Heart right ventricle (tissue), 16 donors: Measurements from ENCODE around the gene MSANTD3. TPM values are rescaled to one million over a fixed set of nuclear protein-coding genes. Genes with fewer than 3 reads are reported as not detected.
"Not testable (repeated sequence)": the region's sequence is repeated elsewhere in the genome, so short reads cannot be mapped to it uniquely, and the experiment has no call there.

Source experiments
- ATAC-seq, 8 donors: fragments of 200-7000 bp; cut with Tn5 transposase; one replicate each; pipeline ENCODE4 v1.9.1; 2020; ENCODE audit warnings: mild to moderate bottlenecking in 8 of 8, moderate library complexity in 8 of 8, moderate number of reproducible peaks in 1 of 8
- DNase-seq, 2 donors: peaks; one replicate each; pipeline ENCODE4 v3.0.0-alpha.2; 2020
- H3K27ac ChIP-seq, 10 donors: fragments of 200-600 bp; sonication (generic) in 2 of 10; one replicate each; pipeline versions ENCODE4 v1.5.0 to v1.8.0; 2020 to 2022; ENCODE audit warnings: mild to moderate bottlenecking in 3 of 10
- H3K27me3 ChIP-seq, 7 donors: fragments of 200-600 bp; one replicate each; pipeline ENCODE4 v1.8.0; 2021 to 2022; ENCODE audit warnings: mild to moderate bottlenecking in 2 of 7
- H3K36me3 ChIP-seq, 9 donors: fragments of 200-600 bp; sonication (generic) in 1 of 9; one replicate each; pipeline versions ENCODE4 v1.5.0 to v1.8.0; 2020 to 2022; ENCODE audit warnings: mild to moderate bottlenecking in 2 of 9
- H3K4me1 ChIP-seq, 9 donors: fragments of 200-600 bp; sonication (generic) in 1 of 9; one replicate each; pipeline versions ENCODE4 v1.5.0 to v1.8.0; 2020 to 2022; ENCODE audit warnings: mild to moderate bottlenecking in 4 of 9
- H3K4me3 ChIP-seq, 10 donors: fragments of 200-600 bp; sonication (generic) in 2 of 10; one replicate each; pipeline versions ENCODE4 v1.5.0 to v1.8.0; 2020 to 2022; ENCODE audit warnings: mild to moderate bottlenecking in 7 of 10, moderate library complexity in 2 of 10
- H3K9me3 ChIP-seq, 11 donors: fragments of 200-600 bp in 10 of 11; sonication (generic) in 2 of 11; one replicate each; pipeline versions ENCODE4 v1.5.0 to v1.8.0; 2013 to 2022; ENCODE audit warnings: mild to moderate bottlenecking in 2 of 11, control low read depth in 1 of 11, moderate library complexity in 1 of 11
- CTCF ChIP-seq, 9 donors: fragments of 200-600 bp; sonication (generic) in 2 of 9; IDR thresholded peaks; one replicate each; pipeline versions ENCODE4 v1.5.0 to v1.8.0; 2021 to 2022; ENCODE audit warnings: antibody characterized with exemption in 9 of 9, mild to moderate bottlenecking in 5 of 9, moderate library complexity in 1 of 9
- WGBS, 2 donors: extraction: QIAGEN DNeasy Blood & Tissue Kit; methylation state at CpG; one replicate each; pipeline ENCODE4 v1.1.7; 2013; ENCODE audit warnings: inconsistent platforms in 1 of 2; 5-methylcytosine and 5-hydroxymethylcytosine counted together
- intact Hi-C, 10 donors: fragments of 100-400 bp; cut with DNase I; formaldehyde crosslinking; loops; one replicate each; pipeline versions ENCODE4 v1.11.1 to v1.14.2; 2022
- polyA plus RNA-seq, 2 donors: library from polyadenylated mRNA; stranded (reverse); fragments of 200-250 nt; gene quantifications; one replicate each; pipeline ENCODE4 v1.2.3, GENCODE V29; 2013
- total RNA-seq, 10 donors: library from RNA; stranded (reverse); fragmentation: NEBNext Ultra II Directional in 3 of 10; extraction: Animal tissue kit (Norgen Biotek cat#: 25700) in 3 of 10; gene quantifications; one replicate each; pipeline versions ENCODE4 v1.2.1 to v1.2.4, GENCODE V29; 2021 to 2023
- donor health status: Arrhythmogenic right ventricular cardiomyopathy.
- donor health status: ischemic (EF 13 %, LVEDD 7.1; RV severe dilation, severe dysfunction).
- donor health status: healthy with polysubstance abuse.
- donor health status: DM: no; HTN: yes; CAD: no.
- donor health status: DM: no; HTN: no; CAD: no.
- donor health status: ischemic (EF 25% LVEDD 6.9; RV normal size, moderate dysfunction).
- donor health status: ischemic (EF 25% LVEDD 5.7; RV mildly dilated, moderate dysfunction).
- donor health status: healthy.
- donor health status: DM: yes; HTN: yes; CAD: no.
- donor health status: Ischemic cardiomyopathy.
- donor health status: ischemic (EF 35%, LVEDD 5.7; RV mildly dilated, moderate dysfunction).
- donor health status: nonischemic (EF 11% LVEDD 7.7; RV severe dilation, severe dysfunction).
- donor health status: DM: yes; HTN: yes; CAD: no.
- donor health status: PGD.
- donor health status: ischemic (EF 29% LVEDD 5.4; RV normal size, mild dysfunction).
- donor health status: nonischemic (EF 23%, LVEDD 6.1; RV moderate dilation, normal function).

The MSANTD3 gene
- total and polyA plus RNA-seq, 12 donors = 11.9 to 32.2 (median 20.1) TPM

DNA sequence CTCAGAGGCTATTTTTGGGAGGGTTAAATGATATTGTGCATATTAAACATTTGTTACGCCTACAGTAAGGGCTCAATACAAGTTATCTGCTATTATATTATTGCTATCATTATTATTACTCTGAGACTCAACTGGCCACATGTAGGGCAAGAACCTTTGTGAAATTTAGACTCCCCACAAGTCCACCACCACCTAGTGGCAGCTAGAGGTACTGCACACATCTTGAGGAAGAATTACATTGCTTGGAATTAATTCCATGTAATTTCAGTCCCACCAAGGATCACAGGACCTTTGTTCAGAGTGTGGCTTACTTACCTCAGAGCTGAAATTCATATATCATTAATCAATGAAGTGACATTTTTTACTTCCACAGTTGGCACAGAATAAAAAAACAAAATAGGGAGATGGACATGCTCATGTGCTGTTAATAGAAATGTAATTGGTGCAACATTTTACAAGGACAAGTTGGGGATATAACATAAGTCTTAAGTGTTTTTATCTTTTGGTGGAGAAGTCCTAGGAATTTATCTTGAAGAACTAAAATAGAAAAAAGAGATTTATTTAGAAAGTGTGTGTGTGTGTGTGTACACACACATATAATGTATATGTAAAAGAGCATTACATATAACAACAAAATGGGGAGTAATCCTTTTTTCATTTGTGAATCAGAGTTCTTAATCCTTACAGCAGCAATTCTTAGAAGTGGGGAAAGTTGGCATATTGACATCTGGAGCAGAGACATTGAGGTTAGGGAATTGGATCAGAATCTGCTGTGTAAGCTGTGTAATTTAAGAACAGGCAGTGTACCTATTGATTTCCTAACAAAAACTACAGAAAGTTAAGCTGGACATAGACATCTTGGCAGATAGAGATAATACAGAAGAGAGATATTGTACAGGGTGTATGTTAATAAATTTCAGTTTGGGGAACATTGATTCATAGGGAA, 11.2 kb downstream of the MSANTD3 start:
- H3K27ac ChIP-seq = no peak overlapping the region
- DNase-seq = peak; percentile 22 to 74
- intact Hi-C loops = loop anchor here in 4 of 10 donors (1.0 to 10.0 kb wide), 4 partner anchors 27 to 159 kb away; no protein-coding TSS in a partner anchor

DNA sequence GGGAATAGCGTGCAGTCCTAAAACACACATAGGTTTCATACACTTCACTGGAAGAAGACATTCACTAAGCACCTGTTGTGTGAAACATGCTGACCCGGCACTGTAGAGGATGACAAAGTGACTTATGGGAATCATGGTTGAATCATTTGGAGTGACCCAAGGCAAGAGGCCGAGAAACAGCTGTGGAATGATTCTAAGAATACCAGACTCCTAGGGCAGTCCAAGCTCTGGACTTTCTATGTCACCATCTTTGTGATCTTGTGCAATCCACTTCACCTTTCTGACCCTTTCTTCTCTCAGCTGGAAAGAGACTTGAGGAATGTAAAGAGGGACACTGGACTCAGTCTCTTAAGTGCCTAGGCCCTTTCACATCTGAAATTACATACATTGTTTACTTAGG, 13.1 kb downstream of the MSANTD3 start:
- H3K4me1 ChIP-seq = peaks cover 0 to 15% (median 0%) of the 10 kb centered on the region in 9 donors
- ATAC-seq (peak in 1 of 8 donors; percentile 73), DNase-seq (no peak)
- no peak overlapping the region for H3K4me3 ChIP-seq
- intact Hi-C loops = loop anchor here in 2 of 10 donors (5.0 to 10.0 kb wide), 2 partner anchors 155 to 157 kb away; no protein-coding TSS in a partner anchor
- H3K36me3 ChIP-seq = peaks cover 0 to 31% (median 0%) of the 10 kb centered on the region in 9 donors
- no peaks in the 10 kb centered on the region for H3K27me3 ChIP-seq
- no peak for TF ChIP-seq CTCF (IDR thresholded peaks at IDR 0.05)
- H3K27ac ChIP-seq = no peak overlapping the region
- 89% methylated on average over 3 of the region's 3 CpGs for WGBS, 2 donors
- H3K9me3 ChIP-seq = no peaks in the 10 kb centered on the region

More for the DNA sequence above, 11.2 kb downstream of the MSANTD3 start:
- Histone ChIP-seq H3K4me1 (peaks cover 0 to 6% (median 0%) of the 10 kb centered on the region in 9 donors), H3K27me3 (no peaks in the 10 kb centered on the region), H3K9me3 (no peaks in the 10 kb centered on the region), H3K4me3 (no peak overlapping the region), H3K36me3 (peaks cover 0 to 14% (median 0%) of the 10 kb centered on the region in 9 donors)
- ATAC-seq = peak in 5 of 8 donors; percentile 37 to 78 (median 55)
- WGBS, 2 donors = 81 to 89% methylated on average over 1 of the region's 1 CpG
- TF ChIP-seq CTCF (IDR thresholded peaks at IDR 0.05) = peak; percentile 90 to 99 (median 94)

DNA sequence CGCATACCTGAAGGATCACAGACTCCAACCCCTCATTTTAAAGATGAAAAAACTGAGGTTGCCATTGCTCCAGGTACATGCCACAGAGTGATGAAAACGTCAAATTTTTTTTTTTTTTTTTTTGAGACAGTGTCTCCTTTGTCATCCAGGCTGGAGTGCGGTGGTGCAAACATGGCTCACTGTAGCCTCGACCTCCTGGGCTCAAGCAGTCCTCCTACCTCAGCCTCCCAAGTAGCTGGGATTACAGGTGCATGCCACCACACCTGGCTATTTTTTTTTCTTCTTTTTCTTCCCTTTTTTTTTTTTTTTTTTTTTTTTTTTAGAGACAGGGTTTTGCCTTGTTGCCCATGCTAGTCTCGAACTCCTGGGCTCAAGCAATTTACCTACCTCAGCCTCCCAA, 13.5 kb downstream of the MSANTD3 start:
- not testable (repeated sequence) for H3K27ac ChIP-seq, H3K27me3 ChIP-seq, DNase-seq, ATAC-seq, H3K4me3 ChIP-seq, H3K9me3 ChIP-seq
- Histone ChIP-seq H3K36me3 (peaks cover 0 to 35% (median 0%) of the 10 kb centered on the region in 9 donors), H3K4me1 (peaks cover 0 to 19% (median 0%) of the 10 kb centered on the region in 9 donors)
- intact Hi-C loops = loop anchor here in 2 of 10 donors (5.0 to 10.0 kb wide), 2 partner anchors 154 to 157 kb away; no protein-coding TSS in a partner anchor
- 91 to 98% methylated on average over 5 of the region's 5 CpGs for WGBS, 2 donors

DNA sequence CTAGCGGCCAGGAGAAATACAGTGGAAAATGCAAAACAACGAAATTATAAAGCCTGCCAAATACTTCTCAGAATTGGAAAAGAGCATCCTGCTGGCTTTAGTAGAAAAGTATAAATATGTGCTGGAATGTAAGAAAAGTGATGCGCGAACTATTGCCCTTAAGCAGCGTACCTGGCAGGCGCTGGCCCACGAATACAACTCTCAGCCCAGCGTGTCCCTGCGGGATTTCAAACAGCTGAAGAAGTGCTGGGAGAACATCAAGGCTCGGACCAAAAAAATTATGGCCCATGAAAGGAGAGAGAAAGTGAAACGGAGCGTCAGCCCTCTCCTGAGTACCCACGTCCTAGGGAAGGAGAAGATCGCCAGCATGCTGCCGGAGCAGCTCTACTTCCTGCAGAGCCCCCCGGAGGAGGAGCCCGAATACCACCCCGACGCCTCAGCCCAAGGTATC, 15.0 kb downstream of the MSANTD3 start:
- WGBS, 2 donors = 82 to 85% methylated on average over 19 of the region's 19 CpGs
- Histone ChIP-seq H3K27ac (no peak overlapping the region), H3K36me3 (peaks cover 0 to 37% (median 5%) of the 10 kb centered on the region in 9 donors), H3K27me3 (no peaks in the 10 kb centered on the region), H3K4me1 (peaks cover 0 to 30% (median 7%) of the 10 kb centered on the region in 9 donors), H3K4me3 (no peak overlapping the region), H3K9me3 (no peaks in the 10 kb centered on the region)
- TF ChIP-seq CTCF (IDR thresholded peaks at IDR 0.05) = no peak
- ATAC-seq = no peak
- intact Hi-C loops = loop anchor here in 2 of 10 donors (5.0 to 10.0 kb wide), 2 partner anchors 153 to 155 kb away; no protein-coding TSS in a partner anchor
- DNase-seq = no peak
